ENCODE data around the gene PSMG4.

- TF ChIP-seq CTCF (IDR thresholded peaks at IDR 0.05) (no peak), POLR2A (IDR thresholded peaks at IDR 0.05) (no peak), EP300 (IDR thresholded peaks at IDR 0.05; ENCODE audit: low read depth) (no peak)
Measured at GRCh38 chr6:3240595-3240994, 18.2 kb upstream of the PSMG4 start.

All from transverse colon (tissue), 3 donors.